Fibroblast of mammary gland (primary cell): ENCODE data around the gene PALD1.
"Not testable (repeated sequence)": the region's sequence is repeated elsewhere in the genome, so short reads cannot be mapped to it uniquely, and the experiment has no call there.

Experiments used
- DNase-seq: peaks from one replicate; pipeline ENCODE4 v3.0.0-alpha.2; 2010; ENCODE audit warnings: low read depth
- H3K4me3 ChIP-seq: 2 replicates; pipeline ENCODE4 v1.5.1; 2011; ENCODE audit warnings: low read depth, mild to moderate bottlenecking, low read length, moderate library complexity; ENCODE audit not compliant: control insufficient read depth
- CTCF ChIP-seq: conservative IDR thresholded peaks from 2 replicates; pipeline ENCODE4 v1.5.1; 2011; ENCODE audit warnings: low read depth, low read length, inconsistent platforms; ENCODE audit not compliant: control insufficient read depth, insufficient read depth

PALD1 gene

GRCh38 chr10:70578371-70578947, 99.9 kb downstream of the PALD1 start:
- H3K4me3 ChIP-seq = no peak overlapping the region
- TF ChIP-seq CTCF = no peak
- peak; percentile 45 for DNase-seq

GRCh38 chr10:70579234-70580002, 100.9 kb downstream of the PALD1 start:
- TF ChIP-seq CTCF = no peak
- no peak overlapping the region for H3K4me3 ChIP-seq
- DNase-seq = no peak

DNA sequence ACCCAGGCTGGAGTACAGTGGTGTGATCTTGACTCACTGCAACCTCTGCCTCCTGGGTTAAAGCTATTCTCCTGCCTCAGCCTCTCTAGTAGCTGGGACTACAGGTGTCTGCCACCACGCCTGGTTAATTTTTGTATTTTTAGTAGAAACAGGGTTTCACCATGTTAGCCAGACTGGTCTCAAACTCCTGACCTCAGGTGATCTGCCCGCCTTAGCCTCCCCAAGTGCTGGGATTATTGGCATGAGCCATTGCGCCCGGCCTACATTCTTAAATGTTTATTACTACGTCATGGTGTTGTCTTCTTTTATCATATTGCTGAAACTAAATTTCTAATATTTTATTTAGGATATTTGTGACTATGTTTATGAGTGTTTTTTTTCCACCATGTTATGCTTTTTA, 102.6 kb downstream of the PALD1 start:
- not testable (repeated sequence) for H3K4me3 ChIP-seq, DNase-seq

GRCh38 chr10:70582793-70583668, 104.5 kb downstream of the PALD1 start:
- TF ChIP-seq CTCF = no peak
- DNase-seq = no peak
- H3K4me3 ChIP-seq = no peak overlapping the region

DNA sequence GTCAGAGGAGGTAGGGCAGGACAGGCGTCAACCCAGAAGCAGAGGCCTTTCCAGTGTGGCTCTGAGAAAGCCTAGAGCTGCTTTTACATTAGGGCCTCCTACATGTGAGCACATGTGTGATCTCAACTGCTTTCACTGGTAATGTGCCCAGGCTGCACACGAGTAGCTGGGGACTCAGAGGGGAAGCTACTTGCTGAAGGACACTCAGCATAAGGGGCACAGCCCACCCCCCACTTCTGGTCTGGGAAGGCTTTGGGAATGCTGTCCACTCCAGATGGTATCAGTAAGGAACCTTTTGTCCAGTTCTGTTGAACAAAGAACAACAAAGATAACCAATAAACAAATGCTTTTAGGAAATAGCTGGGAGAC, 105.1 kb downstream of the PALD1 start:
- no peak for TF ChIP-seq CTCF
- no peak overlapping the region for H3K4me3 ChIP-seq
- no peak for DNase-seq

- no peak overlapping the region for H3K4me3 ChIP-seq
- no peak for DNase-seq
- TF ChIP-seq CTCF = no peak
Measured at GRCh38 chr10:70584366-70584765, 105.8 kb downstream of the PALD1 start.
